Muscle layer of duodenum (tissue), 2 donors: ENCODE measurements around the gene MICAL3.
"Not testable (repeated sequence)": the region's sequence is repeated elsewhere in the genome, so short reads cannot be mapped to it uniquely, and the experiment has no call there.

Experiments used
- H3K27ac ChIP-seq: one replicate; pipeline ENCODE4 v1.7.0; 2013; ENCODE audit warnings: mild to moderate bottlenecking, low read length
- H3K27me3 ChIP-seq: one replicate; pipeline ENCODE4 v1.7.0; 2013; ENCODE audit warnings: low read depth, mild to moderate bottlenecking, control low read depth, low read length
- H3K36me3 ChIP-seq, 2 donors: one replicate each; pipeline ENCODE4 v1.7.0; 2013; ENCODE audit warnings: low read length in 2 of 2, control low read depth in 1 of 2, mild to moderate bottlenecking in 1 of 2; ENCODE audit not compliant: insufficient read depth in 2 of 2, control insufficient read depth in 1 of 2
- H3K4me1 ChIP-seq, 2 donors: one replicate each; pipeline ENCODE4 v1.7.0; 2013; ENCODE audit warnings: low read length in 2 of 2, mild to moderate bottlenecking in 2 of 2, control low read depth in 1 of 2, moderate library complexity in 1 of 2; ENCODE audit not compliant: insufficient read depth in 2 of 2, control insufficient read depth in 1 of 2
- H3K4me3 ChIP-seq, 2 donors: one replicate each; pipeline ENCODE4 v1.7.0; 2013; ENCODE audit warnings: low read length in 2 of 2, low read depth in 1 of 2, mild to moderate bottlenecking in 1 of 2
- H3K9me3 ChIP-seq, 2 donors: one replicate each; pipeline ENCODE4 v1.7.0; 2013; ENCODE audit warnings: low read length in 2 of 2, control low read depth in 1 of 2, mild to moderate bottlenecking in 1 of 2; ENCODE audit not compliant: control insufficient read depth in 1 of 2
- donor health status: healthy.

Gene MICAL3

GRCh38 chr22:18029686-18030267, 5.4 kb upstream of the MICAL3 start:
- Histone ChIP-seq H3K4me1 (peaks cover 0 to 9% of the 10 kb centered on the region in 2 donors), H3K27ac (no peak overlapping the region), H3K4me3 (no peak overlapping the region), H3K9me3 (no peaks in the 10 kb centered on the region), H3K36me3 (no peaks in the 10 kb centered on the region), H3K27me3 (peaks cover 2% of the 10 kb centered on the region)

- peaks cover 0 to 9% of the 10 kb centered on the region in 2 donors for H3K4me1 ChIP-seq
- H3K9me3 ChIP-seq: no peaks in the 10 kb centered on the region
- no peak overlapping the region for H3K4me3 ChIP-seq
- peaks cover 4% of the 10 kb centered on the region for H3K27me3 ChIP-seq
- H3K27ac ChIP-seq: no peak overlapping the region
- no peaks in the 10 kb centered on the region for H3K36me3 ChIP-seq
These were observed 4.6 kb upstream of the MICAL3 start for GRCh38 chr22:18028817-18029527.

DNA sequence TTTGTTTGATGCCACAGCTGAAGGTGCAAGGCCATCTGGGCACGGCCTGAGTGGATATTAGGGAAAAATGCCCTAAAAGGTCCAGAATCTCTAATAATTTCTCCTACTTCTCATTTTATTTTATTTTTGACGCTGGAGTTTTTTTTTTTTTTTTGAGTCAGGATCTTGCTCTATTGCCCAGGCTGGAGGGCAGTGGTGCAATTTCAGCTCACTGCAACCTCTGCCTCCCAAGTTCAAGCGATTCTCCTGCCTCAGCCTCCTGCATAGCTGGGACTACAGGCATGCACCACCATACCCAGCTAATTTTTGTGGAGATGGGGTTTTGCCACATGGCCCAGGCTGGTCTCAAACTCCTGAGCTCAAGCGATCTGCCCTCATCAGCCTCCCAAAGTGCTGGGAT, 1.5 kb upstream of the MICAL3 start:
- peaks cover 4 to 19% of the 10 kb centered on the region in 2 donors for H3K4me1 ChIP-seq
- not testable (repeated sequence) for H3K36me3 ChIP-seq, H3K27me3 ChIP-seq, H3K27ac ChIP-seq, H3K4me3 ChIP-seq, H3K9me3 ChIP-seq

DNA sequence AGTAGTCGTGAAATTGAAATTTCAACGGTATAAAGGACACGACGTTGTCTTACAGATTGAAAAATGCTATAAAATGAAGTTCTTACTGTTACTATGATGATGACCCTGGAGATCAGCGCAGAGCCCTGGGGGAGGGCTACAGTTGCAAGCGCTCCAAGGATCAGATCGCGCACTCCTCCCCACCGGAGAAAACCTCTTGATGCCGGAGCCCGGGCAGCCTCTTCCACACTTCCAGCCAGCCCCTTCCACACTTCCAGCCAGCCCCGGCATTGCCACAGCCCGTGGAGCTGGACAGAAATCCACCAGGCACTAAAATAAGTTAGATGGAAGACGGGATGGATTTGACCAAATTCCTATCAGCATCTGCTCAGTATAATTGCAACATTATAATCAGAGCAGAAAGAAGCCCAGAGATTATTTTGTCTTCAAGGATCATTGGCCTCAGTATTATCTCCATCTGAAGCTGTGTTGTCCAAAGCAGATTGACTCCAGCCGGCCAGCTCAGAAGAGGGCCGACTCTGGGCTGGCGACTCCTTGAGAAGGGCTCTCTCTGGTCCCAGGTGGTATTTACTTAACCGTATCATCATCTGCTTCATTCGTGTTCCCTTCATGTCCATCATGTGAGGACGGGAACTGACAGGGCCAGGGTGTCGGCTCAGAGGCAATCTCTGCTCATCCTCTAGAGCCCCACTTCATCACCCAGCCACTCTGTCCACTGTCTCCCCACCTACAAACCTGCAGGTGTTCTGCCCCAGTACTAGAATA, 777 bp upstream of the MICAL3 start:
- no peaks in the 10 kb centered on the region for H3K36me3 ChIP-seq
- peaks cover 4% of the 10 kb centered on the region for H3K27me3 ChIP-seq
- peak overlapping the region; percentile 66 to 86 for H3K4me3 ChIP-seq
- H3K27ac ChIP-seq: peak overlapping the region; percentile 75
- no peaks in the 10 kb centered on the region for H3K9me3 ChIP-seq
- H3K4me1 ChIP-seq: peaks cover 4 to 19% of the 10 kb centered on the region in 2 donors

DNA sequence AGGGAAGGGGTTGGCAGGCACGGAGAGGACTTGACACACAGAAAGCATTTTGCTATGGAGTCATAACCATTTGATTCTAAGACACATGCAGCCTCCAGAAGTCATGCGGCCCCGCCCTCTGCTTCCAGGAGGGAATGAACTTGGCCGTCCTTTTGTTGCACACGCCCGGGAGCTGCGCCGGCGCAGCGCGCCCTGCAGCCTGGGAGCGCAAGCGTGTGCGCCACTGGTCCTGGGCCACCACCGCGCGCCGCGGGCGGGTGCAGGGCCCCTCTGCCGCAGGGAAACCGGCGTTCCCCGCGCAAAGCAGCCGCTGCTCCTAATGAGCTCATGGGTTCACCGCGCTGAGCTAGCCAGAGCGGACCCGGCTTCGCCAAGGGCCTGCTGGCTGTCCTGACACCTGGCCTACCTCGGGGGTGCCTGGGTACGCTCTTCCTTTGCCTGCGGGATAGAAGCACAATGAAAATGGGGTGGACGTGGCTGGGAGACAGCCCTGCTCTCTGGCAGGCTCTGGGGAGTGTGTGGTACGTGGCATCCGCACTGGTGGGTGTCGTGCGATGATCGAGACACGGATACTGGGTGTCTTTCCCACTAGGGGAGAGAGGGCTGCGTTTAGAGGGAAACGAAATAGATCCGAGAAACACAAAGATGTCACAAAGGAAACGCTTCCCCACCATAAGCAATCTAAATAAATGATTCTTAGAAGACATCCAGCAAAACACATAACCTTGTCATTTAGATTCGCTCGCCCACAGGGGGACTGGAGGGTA, 669 bp downstream of the MICAL3 start:
- Histone ChIP-seq H3K27ac (peak overlapping the region; percentile 82), H3K4me1 (peaks cover 4 to 19% of the 10 kb centered on the region in 2 donors), H3K27me3 (peaks cover 4% of the 10 kb centered on the region)

GRCh38 chr22:18022876-18023275, 1.5 kb downstream of the MICAL3 start:
- H3K36me3 ChIP-seq: no peaks in the 10 kb centered on the region
- peak overlapping the region; percentile 82 for H3K27ac ChIP-seq
- H3K4me1 ChIP-seq: peaks cover 4 to 19% of the 10 kb centered on the region in 2 donors
- H3K4me3 ChIP-seq: peak overlapping the region; percentile 76 to 86
- H3K27me3 ChIP-seq: peaks cover 4% of the 10 kb centered on the region
- no peaks in the 10 kb centered on the region for H3K9me3 ChIP-seq

More for the DNA sequence above, 669 bp downstream of the MICAL3 start:
- no peaks in the 10 kb centered on the region for H3K9me3 ChIP-seq
- H3K36me3 ChIP-seq: no peaks in the 10 kb centered on the region
- H3K4me3 ChIP-seq: peak overlapping the region; percentile 76 to 86

- no peak overlapping the region for H3K27ac ChIP-seq
- peaks cover 4% of the 10 kb centered on the region for H3K27me3 ChIP-seq
- no peaks in the 10 kb centered on the region for H3K9me3 ChIP-seq
- peaks cover 4 to 19% of the 10 kb centered on the region in 2 donors for H3K4me1 ChIP-seq
- H3K36me3 ChIP-seq: no peaks in the 10 kb centered on the region
- no peak overlapping the region for H3K4me3 ChIP-seq
These were observed 2.9 kb downstream of the MICAL3 start for GRCh38 chr22:18021431-18021830.

DNA sequence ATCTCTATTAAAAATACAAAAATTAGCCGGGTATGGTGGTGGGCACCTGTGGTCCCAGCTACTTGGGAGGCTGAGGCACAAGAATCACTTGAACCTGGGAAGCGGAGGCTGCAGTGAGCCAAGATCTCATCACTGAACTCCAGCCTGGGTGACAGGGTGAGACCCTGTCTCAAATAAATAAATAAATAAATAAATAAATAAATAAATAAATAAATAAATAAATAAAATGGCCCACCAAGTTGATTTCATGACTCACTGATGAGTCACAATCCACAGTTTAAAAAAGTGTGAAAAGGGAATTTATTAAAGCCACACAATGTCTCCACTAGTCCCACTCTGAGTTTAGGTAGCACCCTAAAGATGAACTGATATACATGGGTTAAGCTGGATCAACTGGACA, 3.6 kb downstream of the MICAL3 start:
- H3K9me3 ChIP-seq, H3K27ac ChIP-seq, H3K4me3 ChIP-seq: not testable (repeated sequence)

DNA sequence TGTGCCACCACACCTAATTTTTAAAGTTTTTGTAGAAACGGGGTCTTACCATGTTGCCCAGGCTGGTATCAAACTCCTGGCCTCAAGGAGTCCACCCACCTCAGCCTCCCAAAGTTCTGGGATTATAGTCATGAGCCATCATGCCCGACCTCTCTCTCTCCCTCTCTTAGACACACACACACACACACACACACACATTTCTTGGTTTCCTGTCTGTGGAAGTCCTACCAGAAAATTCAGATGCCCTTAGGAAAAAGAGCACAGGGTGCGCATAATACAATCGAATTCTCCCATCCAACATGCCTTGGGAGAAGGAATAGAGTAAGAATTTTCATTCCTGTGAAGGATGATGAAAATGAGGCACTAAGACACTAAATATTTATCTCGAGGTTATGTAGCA, 10.4 kb downstream of the MICAL3 start:
- Histone ChIP-seq H3K4me3 (no peak overlapping the region), H3K36me3 (no peaks in the 10 kb centered on the region), H3K27me3 (no peaks in the 10 kb centered on the region), H3K4me1 (no peaks in the 10 kb centered on the region), H3K27ac (no peak overlapping the region), H3K9me3 (no peaks in the 10 kb centered on the region)

More for the DNA sequence above, 3.6 kb downstream of the MICAL3 start:
- H3K27me3 ChIP-seq, H3K36me3 ChIP-seq: not testable (repeated sequence)
- H3K4me1 ChIP-seq: peaks cover 4 to 19% of the 10 kb centered on the region in 2 donors

DNA sequence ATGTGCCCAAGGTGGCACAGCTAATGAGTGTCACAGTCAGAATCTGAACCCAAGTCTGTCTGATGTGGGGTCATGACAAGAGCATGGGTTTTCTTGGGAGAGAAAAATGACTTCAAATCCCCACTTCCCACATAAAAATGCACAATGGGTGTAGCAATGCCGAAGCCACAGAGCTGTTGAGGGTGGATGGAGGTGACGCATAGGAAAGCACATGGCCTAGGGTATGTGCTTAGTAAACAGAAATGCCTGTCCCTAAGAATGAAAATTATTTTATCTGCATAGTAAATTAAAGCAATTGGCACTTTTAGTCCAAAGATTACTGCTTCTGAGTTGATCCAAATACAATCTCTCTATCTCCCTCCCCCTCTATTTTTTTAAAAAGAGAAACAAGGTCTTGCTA, 10.9 kb downstream of the MICAL3 start:
- Histone ChIP-seq H3K4me3 (no peak overlapping the region), H3K27ac (no peak overlapping the region), H3K4me1 (no peaks in the 10 kb centered on the region)

GRCh38 chr22:18012531-18012930, 11.8 kb downstream of the MICAL3 start:
- H3K27me3 ChIP-seq: no peaks in the 10 kb centered on the region
- H3K4me1 ChIP-seq: no peaks in the 10 kb centered on the region
- H3K9me3 ChIP-seq: no peaks in the 10 kb centered on the region
- no peaks in the 10 kb centered on the region for H3K36me3 ChIP-seq
- H3K4me3 ChIP-seq: no peak overlapping the region
- no peak overlapping the region for H3K27ac ChIP-seq

More for the DNA sequence above, 10.9 kb downstream of the MICAL3 start:
- no peaks in the 10 kb centered on the region for H3K36me3 ChIP-seq
- H3K27me3 ChIP-seq: no peaks in the 10 kb centered on the region
- H3K9me3 ChIP-seq: no peaks in the 10 kb centered on the region
